SH-SY5Y (cell line): ENCODE measurements around the gene ACAN.

ENCODE experiments used
- GATA2 ChIP-seq: IDR thresholded peaks from 2 replicates; pipeline ENCODE4 v1.6.1; 2011; ENCODE audit warnings: mild to moderate bottlenecking, low read depth, low read length
- GATA3 ChIP-seq: IDR thresholded peaks from 2 replicates; pipeline ENCODE4 v1.6.1; 2011; ENCODE audit warnings: low read depth, mild to moderate bottlenecking, low read length, moderate library complexity

GRCh38 chr15:88900982-88901418 is 97.8 kb downstream of the ACAN start:
- TF ChIP-seq GATA2 (no peak), GATA3 (no peak)
